T-helper 9 cell (primary cell): ENCODE measurements around the gene PSTPIP1.

Source experiments
- DNase-seq: peaks from one replicate; pipeline ENCODE4 v3.0.0-alpha.2; 2020

Gene PSTPIP1

DNA sequence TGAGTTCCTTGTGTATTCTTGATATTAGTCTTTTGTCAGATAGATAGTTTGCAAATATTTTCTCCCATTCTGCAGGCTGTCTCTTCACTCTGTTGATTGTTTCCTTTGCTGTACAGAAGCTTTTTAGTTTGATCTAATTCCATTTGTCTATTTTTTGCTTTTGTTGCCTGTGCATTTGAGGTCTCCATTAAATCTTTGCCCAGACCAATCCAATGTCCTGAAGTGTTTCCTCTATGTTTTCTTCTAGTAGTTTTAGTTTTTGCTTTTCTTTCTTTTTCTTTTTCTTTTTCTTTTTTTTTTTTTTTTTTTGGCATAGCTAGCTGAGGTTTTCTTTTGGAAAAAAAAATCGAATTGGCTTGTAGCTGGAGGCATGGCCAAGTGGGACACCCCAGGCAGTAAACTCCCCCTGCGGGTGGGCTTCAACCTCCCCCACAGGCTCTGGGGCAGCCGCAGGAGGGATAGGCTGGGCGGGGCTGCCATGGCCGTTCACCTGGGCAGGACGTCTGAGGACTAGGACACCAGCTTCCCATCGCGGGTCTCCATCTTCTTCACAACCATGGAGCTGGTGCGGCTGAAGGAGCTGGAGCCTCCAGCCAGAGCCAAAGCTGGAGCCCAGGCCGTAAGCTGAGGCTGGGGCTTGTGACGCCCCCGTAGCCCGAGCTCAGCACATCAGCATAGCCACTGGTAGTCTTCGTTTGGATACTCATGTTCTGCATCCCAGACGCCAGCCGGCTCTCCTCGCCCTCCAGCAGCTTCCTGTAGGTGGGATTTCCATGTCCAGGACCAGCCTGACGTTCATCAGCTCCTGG, 16.2 kb upstream of the PSTPIP1 start:
- DNase-seq, result no peak

DNA sequence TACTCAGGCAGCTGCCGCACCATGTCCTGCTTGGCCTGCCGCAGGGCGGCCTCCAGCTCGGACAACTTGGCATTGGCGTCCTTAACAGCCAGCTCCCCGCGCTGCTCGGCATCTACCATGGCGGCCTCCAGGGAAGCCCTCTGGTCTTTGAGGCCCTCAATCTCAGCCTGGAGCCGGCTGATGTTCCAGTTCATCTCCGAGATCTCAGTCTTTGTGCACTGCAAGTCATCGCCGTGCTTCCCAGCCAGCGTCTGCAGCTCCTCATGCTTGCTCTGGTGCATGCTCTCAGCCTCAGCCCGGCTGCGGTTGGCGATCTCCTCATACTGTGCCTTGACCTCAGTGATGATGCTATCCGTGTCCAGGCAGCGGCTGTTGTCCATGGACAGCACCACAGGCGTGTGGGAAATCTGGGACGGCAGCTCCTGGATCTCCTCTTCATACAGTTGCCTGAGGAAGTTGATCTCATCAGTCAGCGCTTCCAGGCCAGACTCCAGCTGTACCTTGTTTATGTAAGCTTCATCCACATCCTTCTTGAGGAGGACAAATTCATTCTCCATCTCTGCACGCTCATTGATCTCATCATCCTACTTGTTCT, 15.5 kb upstream of the PSTPIP1 start:
- DNase-seq, result no peak

DNA sequence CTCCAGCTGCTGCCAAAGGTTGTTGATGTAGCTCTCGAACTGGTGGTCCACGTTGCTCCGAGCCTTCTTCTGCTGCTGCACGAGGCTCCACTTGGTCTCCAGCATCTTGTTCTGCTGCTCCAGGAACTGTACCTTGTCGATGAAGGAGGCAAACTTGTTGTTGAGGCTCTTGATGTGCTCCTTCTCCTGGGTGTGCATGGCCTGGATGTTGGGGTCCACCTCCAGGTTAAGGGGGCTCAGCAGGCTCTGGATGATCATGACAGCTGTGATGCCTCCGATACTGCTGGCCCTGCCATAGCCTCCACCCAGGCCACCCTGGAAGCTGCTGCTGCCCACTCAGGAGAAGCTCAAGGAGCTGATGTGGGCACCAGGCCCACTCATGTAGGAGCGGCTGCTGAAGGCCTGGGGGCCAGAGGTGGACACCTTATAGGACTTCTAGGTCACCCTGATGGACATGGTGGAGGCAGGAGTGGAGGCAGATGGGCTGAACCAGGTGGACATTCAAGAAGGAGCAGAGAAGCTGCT, 14.9 kb upstream of the PSTPIP1 start:
- DNase-seq, result no peak

DNA sequence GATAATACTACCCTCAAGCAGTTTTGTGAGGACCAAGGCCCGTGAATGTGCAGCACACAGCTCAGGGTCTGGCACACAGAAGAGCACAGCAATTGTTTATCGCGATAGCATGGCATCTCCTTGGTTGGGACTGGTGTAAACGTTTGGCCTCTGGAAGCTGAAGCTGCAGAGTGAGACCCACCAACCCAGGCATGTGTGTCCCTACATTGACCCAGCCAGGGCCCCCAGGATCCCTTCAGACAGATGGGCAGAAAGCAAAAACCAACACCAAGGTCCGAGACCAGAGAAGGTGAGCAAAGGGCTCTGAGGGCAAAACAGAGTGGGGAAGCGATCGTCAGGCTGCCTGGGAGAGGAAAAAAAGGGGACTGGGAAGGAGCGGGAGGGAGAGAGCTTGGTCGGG, 12.6 kb upstream of the PSTPIP1 start:
- no peak for DNase-seq

DNA sequence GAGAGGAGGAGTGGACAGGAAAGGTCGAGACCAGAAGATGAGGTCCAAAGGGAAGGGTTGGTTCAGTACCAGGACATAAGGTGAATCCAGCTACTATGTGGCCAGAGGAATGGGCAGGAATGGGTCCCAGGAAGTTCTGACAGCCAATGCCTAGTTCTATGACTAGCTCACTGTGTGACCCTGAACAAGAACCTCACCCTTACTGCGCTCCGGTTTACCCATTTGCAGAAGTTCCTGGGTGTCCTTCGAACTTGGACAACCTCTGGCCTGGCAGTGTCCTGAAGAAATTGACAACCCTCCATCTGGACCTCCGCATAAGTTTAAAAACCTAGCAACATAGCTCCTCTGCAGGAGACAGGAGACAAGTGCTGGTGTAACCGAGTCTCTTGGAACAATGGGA, 12.2 kb upstream of the PSTPIP1 start:
- no peak for DNase-seq

DNA sequence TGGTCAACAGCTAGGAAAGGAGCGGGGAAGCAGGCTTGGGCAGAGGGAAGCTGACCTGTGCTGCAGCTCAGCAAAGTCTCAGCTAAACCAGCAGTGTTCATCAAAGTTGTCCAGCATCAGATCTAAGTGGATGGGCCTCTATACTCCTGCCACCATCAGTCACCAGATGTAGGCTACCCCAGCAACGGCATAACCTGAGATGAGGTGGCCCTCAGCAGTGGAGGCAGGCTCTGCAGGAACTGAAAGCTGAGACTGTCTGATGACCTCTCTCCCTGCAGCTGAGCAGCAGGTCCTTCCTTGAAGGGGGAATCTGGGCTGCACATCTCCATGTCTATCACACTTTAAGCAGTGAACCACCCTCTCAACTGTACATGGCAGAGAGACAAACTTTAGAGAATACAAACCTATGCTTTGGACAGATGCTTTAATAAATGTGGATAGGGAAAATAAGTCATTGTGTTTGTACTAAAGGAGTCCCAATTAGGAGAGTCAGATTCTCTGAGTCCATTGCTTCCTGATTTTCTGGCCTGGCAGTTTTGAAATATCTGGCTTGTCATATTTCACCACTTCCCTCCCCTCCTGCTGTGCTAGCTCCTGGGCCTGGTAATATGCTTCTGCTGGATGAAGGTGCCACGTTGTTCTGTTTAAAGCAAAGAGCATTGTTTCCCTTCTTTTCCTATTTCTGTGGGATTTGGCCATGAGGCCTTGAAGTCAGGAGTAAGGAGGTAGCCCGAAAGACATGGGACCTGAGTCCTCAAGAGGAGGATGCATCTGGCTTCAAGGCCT, 11.1 kb upstream of the PSTPIP1 start:
- DNase-seq, result no peak

DNA sequence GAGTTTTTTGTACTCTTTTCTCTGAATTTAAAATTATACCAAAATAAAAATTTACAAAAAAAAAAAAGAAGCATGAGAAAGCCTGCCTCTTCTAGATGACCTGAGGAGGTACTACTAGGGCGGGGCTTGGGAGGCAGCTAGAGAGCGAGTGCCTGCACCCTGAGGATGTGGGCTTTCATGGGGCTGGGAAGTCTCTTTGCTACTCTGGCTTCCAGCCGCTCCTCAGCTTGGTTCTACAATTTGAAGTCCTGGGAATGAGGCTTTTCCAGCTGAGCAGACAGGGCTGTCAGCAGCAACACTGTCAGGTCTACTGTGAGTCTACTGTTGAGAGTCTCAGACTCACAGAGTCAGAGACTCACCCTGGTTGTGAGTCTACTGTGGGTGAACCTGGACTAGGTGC, 8.2 kb upstream of the PSTPIP1 start:
- DNase-seq, result no peak

DNA sequence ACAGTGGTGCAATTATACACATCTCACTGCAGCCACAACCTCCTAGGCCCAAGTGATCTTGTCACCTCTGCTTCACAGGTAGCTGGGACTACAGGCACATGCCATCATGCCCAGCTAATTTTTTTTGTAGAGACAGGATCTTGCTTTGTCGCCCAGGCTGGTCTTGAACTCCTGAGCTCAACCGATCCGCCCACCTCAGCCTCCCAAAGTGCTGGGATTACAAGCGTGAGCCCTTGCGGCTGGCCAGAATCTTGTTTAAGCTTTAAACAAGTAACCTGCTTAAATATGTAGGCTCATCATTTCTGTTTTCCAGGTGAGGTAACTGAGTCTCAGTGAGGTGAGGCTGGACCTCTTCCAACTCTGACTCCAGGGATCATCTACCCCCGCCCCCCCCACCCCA, 7.7 kb upstream of the PSTPIP1 start:
- no peak for DNase-seq

DNA sequence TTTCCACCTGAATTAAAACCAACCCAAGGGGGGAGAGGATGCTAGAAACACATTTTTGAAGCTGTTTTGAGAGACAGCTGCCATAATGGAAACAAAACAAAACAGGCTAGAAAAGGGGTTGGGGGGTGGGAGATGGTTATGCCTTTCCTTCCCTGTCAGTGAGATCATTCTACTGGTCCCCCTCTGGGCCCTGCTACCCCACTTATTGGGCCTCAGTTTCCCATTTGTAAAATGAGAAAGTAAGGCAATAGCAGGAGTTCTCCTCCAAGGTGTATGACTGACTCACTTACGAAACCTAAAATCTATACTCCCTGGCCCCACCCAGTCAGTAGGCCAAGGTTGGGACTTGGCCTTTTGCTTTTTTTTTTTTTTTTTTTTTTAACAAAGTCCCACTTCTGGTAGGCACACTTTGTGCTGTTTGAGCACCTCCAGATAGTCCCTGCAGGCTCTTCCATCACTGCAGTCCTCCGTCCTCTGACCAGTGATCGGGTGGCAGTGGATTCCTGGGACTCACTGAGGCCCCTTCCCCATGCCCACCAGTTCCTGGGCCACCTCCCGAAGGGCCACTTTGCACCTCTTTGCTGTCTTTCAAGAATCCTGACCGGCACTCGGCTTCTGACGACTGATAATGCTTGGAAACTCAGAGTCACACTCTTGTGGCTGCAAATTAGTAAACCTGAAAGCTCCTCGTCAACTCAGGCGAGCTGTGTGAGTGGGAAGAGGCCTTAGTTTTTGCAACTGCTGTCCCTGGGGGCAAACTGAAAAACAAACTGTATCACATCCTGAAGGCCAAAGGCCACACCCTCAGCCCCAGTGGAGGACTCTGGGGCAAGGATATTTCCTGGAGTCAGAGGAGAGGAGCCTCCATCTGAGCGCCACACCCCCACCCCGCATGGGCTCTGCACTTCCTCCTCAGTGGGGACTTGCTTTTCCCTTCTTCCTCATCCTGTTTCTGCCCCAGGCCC, 6.7 kb upstream of the PSTPIP1 start:
- no peak for DNase-seq

DNA sequence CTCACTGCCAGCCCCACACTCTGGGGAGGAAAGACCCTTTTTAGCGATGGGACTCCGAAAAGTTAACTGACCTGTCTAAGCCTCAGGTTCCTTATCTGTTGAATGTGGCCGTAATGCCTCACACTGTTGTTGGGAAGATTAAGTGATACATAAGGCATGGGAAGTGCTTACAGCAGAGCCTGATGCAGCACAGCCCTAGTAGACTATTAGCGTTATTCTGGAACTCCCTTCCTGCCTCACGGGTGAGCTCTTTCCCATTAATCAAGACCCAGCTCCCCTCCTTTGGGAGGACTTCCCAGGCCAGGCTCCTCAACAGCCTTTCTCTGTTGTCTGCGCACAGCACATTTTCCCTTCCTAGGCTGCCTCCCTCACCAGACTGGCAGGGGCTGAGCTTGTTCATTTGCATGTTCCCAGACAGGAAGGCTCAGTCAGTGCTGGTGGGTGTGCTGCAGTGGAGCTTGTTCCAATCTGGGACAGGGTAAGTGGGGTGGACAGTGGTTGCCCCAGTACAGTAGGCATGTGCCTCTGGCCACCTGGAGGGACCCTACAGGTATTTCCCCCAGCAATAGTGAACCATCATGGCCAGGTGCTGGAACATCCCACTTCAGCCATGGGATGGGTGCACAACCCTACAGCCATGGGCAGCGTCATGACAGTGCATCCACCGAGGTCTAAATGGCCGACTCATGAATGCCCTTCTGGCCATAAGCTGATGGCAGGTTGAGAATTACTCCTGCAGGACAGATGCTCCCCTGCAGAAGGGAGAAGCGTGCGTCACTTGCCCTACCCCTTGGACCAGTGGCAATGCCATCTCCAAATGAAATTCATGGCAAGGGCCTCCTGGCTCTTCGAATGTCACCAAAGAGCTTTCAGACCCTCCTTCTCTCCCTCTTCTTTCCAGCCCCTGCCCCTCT, 5.8 kb upstream of the PSTPIP1 start:
- no peak for DNase-seq

DNA sequence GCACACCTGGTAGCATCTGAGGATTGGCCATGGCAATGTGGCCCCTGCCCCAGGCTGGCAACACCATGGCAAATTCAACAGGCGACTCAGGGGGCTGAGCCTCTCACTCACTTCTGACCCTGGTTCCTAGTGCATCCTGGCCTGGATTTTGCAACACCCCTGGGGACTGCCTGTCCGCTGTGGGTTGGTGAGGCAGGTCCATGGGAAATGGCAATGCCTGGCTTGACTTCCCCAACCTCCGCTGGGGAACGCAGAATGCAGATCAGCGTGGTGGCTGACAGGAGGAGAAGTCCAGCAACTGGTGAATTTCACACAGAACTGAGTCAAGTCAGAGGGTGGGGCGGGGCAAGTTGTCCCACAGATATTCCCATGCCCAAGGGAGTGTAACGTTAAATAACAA, 3.9 kb upstream of the PSTPIP1 start:
- no peak for DNase-seq

DNA sequence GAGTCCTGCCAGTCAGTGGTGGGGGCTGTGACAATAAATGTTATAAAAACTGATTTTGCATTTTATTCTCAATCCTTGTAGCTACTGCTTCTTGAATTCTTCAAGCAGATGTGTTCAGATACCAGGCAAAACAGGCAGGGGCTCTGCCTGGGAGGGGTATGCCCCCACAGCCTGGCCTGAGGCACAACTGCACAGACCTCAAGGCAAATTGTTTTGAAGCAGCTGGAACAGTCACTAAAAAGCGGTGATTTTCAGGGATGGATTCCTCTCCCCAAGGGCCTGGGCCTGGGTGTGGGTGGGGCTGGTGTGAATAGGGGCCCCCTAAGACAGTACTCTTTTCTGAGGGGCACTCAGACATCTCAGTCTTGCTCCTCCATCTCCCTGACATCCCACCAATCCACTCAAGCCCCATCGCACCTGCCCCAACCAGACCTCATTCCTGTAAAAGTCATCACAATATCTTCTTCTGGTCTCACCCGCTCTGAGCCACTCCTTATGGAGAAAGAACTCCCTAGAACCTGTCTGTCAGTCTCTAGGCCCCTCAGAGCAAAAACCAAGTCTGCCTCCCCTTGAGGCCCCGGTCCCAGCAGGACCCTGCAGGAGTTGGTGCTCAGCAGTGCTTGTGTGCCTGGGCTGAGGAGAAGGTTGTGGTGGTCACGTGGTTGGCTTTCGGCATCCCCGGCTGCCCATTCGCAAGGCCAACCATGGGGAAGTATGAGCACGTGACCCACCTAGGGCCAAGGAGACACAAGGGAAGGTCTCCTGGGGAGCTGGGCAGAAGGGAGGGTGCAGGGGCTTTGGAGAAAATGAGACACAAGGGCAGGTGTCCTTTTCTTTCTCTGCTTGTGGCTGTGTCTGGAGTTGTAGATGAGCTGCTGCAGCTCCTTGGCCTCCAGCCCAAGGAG, 2.9 kb upstream of the PSTPIP1 start:
- DNase-seq, result no peak

DNA sequence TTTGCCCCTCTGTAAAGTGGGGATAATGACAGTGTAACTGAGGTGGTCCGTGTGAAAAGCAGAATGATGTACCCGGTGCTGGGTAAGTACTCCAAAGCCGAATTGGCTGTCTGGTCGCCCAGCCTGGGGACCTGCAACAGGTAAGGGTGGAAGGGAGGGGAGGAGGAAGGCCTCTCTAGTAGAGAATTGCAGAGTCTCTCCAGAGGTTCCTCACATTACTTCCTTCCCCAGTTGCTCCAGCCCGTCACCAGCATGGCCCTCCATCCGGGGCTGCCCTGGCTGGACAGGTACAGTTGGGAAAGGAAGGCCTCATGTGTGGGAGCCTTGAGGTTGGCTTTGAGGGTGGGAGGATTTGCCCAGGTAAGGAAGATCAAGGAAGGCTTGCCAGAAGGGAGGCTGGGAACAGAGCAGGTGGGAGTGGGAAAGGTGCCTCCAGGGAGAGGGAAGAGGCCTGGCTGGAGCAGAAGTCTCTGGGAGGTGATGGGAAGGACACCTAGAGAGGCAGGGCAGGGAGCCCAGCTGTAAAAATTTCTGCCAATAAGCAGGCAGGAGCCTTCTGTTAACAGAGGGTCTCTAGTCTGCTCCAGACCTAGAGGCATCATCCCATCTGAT, 1.7 kb upstream of the PSTPIP1 start:
- no peak for DNase-seq

DNA sequence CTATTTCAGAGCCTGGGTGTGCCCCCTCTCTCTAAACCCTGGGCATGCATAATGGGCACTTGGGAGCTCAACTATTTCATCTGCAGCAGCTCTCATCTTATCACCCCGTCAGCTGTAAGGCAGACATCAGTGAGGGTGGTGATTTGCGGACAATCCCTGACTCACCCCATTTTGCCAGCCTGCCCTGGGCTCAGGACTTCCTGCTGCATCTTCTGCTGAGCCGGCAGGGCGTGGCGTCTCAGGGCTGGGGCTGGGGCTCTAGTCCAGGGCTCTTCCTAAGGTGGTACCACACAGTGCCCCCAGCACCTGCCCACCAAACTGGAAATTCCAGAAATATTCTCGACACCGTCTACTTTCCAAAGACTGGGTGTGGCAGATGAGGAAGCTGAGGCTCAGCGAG, 925 bp upstream of the PSTPIP1 start:
- DNase-seq, result peak; percentile 52

DNA sequence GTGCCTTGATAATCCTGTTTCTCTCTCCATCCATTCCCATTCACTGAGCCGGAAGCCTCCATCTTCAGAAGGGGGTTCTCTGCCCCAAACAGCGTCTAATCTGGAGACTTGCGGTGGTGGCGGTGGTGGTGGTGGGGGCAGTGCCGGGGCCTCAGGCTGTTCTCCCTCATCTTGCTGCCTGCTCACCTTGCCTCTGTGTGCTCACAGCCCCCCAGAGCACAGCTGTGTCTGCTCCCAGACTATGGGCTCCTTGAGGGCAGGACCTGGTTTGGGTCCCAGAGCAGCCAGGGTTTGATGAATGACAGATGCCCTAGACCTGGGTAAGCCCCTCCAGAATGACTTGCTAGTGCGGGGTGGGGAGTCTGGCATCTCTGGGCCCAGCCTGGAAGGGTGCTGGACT, 430 bp upstream of the PSTPIP1 start:
- DNase-seq, result no peak

DNA sequence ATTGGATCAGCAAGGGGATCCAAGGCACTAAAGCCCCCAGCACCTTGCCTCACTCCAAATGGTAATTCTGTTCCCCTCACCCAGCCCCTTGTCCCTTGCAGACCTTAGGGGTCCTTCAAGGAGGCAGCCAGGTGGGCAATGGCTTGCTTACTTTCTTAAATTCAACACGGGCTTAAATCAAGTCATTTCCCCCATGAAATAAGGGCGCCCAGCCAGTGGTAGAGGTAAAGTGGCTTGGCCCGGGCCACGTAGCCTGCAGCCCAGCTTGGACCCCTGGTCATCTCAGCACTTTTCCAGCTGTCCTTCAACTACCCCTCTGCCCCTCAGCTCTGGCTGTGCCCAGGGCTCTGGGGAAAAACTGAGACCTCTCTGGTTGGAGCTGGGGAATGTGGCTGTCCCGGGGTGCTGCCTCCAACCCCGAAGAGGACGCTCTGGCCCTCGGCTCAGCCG, 1.2 kb downstream of the PSTPIP1 start:
- DNase-seq, result no peak

DNA sequence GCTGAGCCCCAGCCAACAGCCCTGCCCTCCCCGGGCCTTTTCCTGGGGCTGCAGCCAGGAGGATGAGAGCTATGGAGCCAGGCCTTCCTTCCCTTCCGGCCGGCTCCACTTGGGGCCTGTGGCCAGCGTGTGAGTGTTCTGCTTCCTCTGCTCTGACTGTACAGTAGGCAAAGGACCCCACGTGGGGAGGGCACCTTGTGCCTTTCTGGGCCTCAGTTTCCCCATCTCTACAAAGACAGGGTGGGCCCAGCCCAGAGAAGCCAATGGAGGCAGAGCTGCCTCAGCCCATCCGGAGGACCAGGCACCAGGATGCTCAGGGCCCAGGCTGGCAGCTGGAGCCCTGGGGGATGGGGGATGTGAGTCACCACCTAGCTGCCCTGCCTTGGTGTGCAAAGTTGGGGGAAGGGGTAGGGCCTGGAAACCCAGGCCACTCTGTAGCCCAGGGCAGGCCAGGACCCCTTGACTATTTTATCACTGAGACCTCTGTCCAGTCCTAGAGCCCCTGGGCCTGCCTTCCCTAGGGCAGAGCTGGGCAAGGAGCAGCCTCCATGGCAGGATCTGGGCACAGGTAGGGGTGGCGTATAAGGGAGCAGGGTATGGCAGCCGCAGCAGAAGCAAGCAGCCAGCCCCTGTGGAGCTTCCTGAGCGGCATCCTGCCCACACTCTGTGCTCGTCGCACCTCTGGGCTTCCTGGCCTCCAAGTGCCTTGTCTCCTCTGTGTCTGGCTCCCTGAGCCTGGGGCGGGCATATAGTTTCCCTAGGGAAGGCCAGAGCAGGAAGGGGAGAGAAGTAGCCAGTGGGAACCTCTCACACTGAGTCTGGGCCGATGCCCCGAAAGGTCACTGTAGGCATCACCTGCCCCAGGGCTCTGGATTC, 1.8 kb downstream of the PSTPIP1 start:
- peak; percentile 44 for DNase-seq

DNA sequence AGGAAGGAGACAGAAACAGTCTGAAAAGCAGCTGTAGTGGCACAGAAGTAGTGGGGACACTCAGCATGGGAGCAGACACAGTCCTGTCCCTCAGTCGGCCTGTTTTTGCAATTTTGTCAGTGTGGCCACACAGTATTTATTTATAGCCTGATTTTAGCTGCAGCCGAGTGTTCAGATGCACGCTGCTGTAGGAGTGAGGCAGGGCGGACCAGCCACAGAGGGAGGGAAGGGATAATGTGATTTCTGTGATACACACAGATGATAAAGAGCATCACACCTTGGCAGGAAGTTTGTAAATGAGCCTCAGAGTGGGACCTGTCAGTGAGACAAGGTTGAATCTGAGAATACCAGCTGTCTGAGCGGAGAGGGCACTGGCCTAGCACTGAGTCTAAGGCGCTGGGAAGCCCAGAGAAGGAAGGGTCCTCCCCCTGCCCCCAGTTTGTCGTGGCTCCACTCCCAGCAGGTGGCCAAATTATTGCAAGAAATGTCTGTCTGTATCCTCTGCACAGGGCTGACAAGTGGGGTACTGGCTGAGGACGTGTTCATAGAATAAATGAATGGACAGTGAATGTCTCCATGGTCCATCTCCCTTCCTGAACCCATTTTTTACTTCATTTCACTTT, 3.8 kb downstream of the PSTPIP1 start:
- no peak for DNase-seq
